WTC11 (cell line): ENCODE results near the gene SYT1.

Experiments
- CREB1 ChIP-seq: sonication (generic); formaldehyde crosslinking; IDR thresholded peaks from 2 replicates; pipeline ENCODE4 v1.8.0; 2023; ENCODE audit warnings: mild to moderate bottlenecking, missing genetic modification reagents
- CTCF ChIP-seq: fragments of 200-600 bp; IDR thresholded peaks from 2 replicates; pipeline ENCODE4 v1.8.0; 2022; ENCODE audit warnings: antibody characterized with exemption
- EMX1 ChIP-seq: fragments of 250-450 bp; sonication (Bioruptor Pico); IDR thresholded peaks from 2 replicates; pipeline ENCODE4 v1.8.0; 2021; ENCODE audit warnings: mild to moderate bottlenecking
- GABPB1 ChIP-seq: sonication (generic); formaldehyde crosslinking; IDR thresholded peaks from 2 replicates; pipeline ENCODE4 v1.8.1; 2023; ENCODE audit warnings: mild to moderate bottlenecking, missing genetic modification reagents
- MXD4 ChIP-seq: fragments of 250-450 bp; sonication (Bioruptor Pico); IDR thresholded peaks from 2 replicates; pipeline ENCODE4 v1.8.0; 2021; ENCODE audit warnings: mild to moderate bottlenecking, moderate library complexity, borderline replicate concordance
- NFE2L1 ChIP-seq: sonication (generic); formaldehyde crosslinking; IDR thresholded peaks from 2 replicates; pipeline ENCODE4 v1.8.1; 2023; ENCODE audit warnings: missing genetic modification reagents
- NFYB ChIP-seq: sonication (generic); formaldehyde crosslinking; conservative IDR thresholded peaks from 2 replicates; pipeline ENCODE4 v1.8.0; 2022; ENCODE audit warnings: low read depth, missing genetic modification reagents
- NR2C2 ChIP-seq: sonication (generic); formaldehyde crosslinking; IDR thresholded peaks from 2 replicates; pipeline ENCODE4 v1.8.0; 2022; ENCODE audit warnings: mild to moderate bottlenecking, missing genetic modification reagents
- SP1 ChIP-seq: sonication (generic); formaldehyde crosslinking; conservative IDR thresholded peaks from 2 replicates; pipeline ENCODE4 v1.8.1; 2022; ENCODE audit warnings: missing genetic modification reagents
- TF ChIP-seq, protein P1 (sequence below): sonication (generic); formaldehyde crosslinking; IDR thresholded peaks from 2 replicates; pipeline ENCODE4 v1.8.1; 2023; ENCODE audit warnings: mild to moderate bottlenecking, missing genetic modification reagents, moderate library complexity

DNA sequence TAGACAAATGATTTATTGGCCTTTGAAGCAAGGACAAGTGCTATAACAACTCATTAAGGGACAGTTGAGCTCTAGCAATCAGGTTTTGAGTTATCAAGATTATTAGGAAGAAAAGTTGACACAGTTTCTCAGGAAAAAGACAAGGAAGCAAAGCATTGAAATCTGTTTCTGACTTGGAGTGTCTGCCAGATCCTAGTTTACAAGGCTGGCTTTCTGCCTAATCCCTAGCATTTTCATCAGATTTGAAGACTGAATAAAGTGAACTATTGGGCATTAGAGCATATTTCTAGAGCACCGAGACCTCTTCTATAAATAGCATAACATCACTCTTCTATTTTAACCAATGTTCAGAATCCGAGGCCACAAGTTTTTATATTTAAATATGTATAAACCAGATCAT lies 7.0 kb downstream of the SYT1 start:
- no peak for TF ChIP-seq CTCF
- no peak for TF ChIP-seq NR2C2 (CRISPR knock-in tag)
- TF ChIP-seq MXD4 (CRISPR knock-in tag) = no peak
- TF ChIP-seq NFYB = no peak
- no peak for TF ChIP-seq SP1
- TF ChIP-seq NFE2L1 (CRISPR knock-in tag) = no peak
- TF ChIP-seq, protein P1, sequence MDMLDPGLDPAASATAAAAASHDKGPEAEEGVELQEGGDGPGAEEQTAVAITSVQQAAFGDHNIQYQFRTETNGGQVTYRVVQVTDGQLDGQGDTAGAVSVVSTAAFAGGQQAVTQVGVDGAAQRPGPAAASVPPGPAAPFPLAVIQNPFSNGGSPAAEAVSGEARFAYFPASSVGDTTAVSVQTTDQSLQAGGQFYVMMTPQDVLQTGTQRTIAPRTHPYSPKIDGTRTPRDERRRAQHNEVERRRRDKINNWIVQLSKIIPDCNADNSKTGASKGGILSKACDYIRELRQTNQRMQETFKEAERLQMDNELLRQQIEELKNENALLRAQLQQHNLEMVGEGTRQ (CRISPR knock-in tag) = no peak
- TF ChIP-seq CREB1 (CRISPR knock-in tag) = no peak
- TF ChIP-seq GABPB1 (CRISPR knock-in tag) = no peak
- no peak for TF ChIP-seq EMX1 (CRISPR knock-in tag)
